ENCODE data around the gene GRM5. TPM values are rescaled to one million over a fixed set of nuclear protein-coding genes. Genes with fewer than 3 reads are reported as not detected.
"Not testable (repeated sequence)": the region's sequence is repeated elsewhere in the genome, so short reads cannot be mapped to it uniquely, and the experiment has no call there.

The GRM5 gene
- under 0.01 TPM in 1 of 2 replicates, not detected in the other for total RNA-seq

- DNase-seq (ENCODE audit: low read depth in 2 of 2) = peak in 1 of 2 donors; percentile 3
Measured at GRCh38 chr11:89065651-89066201, at the start of gene GRM5. Gene GRM5 (minus strand): TSS chr11:89065982. CDS start chr11:89047872, 18,110 bp downstream.

GRCh38 chr11:89097956-89098355, 32.2 kb upstream of the GRM5 start:
- DNase-seq (ENCODE audit: low read depth in 2 of 2) = peak; percentile 40 to 55

DNA sequence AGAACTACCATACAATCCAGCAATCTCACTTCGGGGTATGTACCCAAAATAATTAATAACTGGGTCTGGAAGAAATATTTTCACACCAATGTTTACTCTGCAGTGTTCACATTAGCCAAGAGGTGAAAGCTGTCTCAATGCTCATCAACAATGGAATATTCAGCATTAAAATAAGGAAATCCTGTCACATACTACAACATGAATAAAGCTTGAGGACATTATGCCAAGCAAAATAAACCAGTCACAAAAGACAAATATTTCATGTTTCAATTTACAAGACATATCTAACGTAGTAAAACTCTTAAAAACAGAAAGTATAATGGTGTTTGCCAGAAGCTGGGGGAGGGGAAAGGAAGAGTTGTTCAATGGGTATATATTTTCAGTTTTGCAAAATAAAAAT, 28.0 kb upstream of the GRM5 start:
- DNase-seq (ENCODE audit: low read depth in 2 of 2) = peak in 1 of 2 donors; percentile 74

GRCh38 chr11:89084951-89085350, 19.2 kb upstream of the GRM5 start:
- not testable (repeated sequence) for DNase-seq (ENCODE audit: low read depth in 2 of 2)

DNA sequence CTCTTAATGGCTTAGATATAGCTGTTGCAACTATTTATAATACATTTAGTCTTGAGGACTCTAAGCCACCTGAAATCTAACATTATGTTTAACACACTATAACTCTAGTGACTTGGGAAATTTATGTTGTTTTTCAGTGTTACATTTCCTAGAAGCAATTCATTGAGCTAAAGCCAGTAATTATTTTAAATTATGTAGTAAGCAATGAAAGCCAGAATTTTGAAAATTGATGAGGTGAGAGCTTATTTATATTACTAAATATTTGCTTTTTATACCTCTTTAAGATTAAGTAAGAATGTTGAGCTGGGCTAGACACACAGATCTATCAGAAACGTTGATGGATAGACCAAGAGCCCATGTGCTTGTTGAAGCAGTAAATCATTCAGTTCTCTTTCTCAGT, 5.1 kb upstream of the GRM5 start:
- not testable (repeated sequence) for DNase-seq (ENCODE audit: low read depth in 2 of 2)

DNA sequence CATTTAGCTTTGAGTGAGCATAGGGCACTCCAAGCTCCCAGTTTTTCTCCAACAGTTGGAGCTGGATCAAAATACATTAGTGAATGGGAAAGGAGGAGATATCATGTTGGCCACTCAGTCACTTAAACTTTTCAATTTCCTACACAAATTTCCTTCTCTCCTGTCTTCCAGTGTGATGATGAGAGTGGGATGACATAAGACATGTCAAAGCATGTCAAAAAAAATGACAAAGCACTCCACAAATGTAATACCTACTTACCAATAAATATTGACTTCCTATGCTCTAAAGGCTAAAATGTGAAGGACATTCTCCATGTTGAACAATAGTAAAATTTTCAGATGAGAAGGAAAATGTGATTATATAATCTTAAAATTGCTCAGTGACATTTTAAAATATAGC, 1.5 kb upstream of the GRM5 start:
- DNase-seq (ENCODE audit: low read depth in 2 of 2) = no peak

DNA sequence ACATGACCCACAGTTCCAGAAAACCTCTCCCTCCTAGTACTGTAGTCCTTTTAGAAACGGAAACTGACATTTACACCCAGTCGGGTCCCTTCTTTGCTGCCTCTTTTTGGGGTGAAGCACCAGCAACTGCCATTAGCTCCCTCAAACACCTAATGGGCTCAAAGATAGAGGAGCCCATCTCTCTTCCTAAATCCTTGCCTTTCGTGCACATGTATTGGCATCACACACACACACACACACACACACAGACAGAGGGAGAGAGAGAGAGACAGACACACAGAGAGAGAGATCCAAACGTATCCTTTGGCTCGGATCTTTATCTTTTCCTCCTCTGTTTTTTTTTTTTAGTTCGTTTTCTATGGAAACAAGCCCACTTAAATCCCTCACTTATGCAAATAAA, 716 bp downstream of the GRM5 start:
- DNase-seq (ENCODE audit: low read depth in 2 of 2) = no peak

GRCh38 chr11:89063481-89063951, 2.3 kb downstream of the GRM5 start:
- DNase-seq (ENCODE audit: low read depth in 2 of 2) = not testable (repeated sequence)

GRCh38 chr11:89062771-89063298, 2.9 kb downstream of the GRM5 start:
- not testable (repeated sequence) for DNase-seq (ENCODE audit: low read depth in 2 of 2)

DNA sequence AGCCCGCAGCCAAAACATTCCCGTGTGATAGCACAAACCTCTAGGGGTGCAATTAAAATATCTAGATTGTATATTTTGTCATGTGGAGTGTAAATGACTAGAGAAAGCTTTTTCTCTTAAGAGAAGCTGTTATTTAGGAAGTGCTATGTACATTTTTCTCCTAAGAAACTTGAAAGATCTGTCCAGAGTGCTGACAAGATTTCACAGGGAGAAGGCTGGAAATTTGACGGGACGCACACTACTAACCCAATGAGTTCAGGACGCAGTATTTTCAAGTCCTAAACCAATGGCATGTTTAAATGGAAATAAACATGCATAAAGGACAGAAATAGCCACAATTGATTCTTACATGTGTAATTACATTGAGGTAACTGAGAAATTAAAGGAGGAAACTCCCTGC, 3.9 kb downstream of the GRM5 start:
- DNase-seq (ENCODE audit: low read depth in 2 of 2) = peak in 1 of 2 donors; percentile 23

- not testable (repeated sequence) for DNase-seq (ENCODE audit: low read depth in 2 of 2)
Measured at GRCh38 chr11:89057406-89057805, 8.4 kb downstream of the GRM5 start.

DNA sequence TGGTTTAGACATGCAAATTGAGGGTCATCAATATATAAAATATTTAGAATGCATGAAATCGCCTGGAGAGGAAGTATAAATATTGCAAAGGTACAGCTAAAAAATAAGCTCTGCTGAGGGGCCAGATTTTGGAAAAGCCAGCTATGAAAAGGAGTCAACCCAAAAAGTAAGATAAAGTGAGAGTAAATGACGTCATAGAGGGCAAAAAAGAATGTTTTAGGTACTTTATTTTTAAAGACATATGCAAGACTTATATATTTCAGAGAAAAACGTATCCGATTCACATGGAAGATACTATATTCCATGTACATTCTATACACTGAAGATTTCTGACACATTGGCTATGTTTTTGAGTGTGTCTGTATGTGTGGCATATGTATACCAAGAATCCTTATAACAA, 13.6 kb downstream of the GRM5 start:
- no peak for DNase-seq (ENCODE audit: low read depth in 2 of 2)

- not testable (repeated sequence) for DNase-seq (ENCODE audit: low read depth in 2 of 2)
Measured at GRCh38 chr11:89047159-89047558, 18.6 kb downstream of the GRM5 start.

DNA sequence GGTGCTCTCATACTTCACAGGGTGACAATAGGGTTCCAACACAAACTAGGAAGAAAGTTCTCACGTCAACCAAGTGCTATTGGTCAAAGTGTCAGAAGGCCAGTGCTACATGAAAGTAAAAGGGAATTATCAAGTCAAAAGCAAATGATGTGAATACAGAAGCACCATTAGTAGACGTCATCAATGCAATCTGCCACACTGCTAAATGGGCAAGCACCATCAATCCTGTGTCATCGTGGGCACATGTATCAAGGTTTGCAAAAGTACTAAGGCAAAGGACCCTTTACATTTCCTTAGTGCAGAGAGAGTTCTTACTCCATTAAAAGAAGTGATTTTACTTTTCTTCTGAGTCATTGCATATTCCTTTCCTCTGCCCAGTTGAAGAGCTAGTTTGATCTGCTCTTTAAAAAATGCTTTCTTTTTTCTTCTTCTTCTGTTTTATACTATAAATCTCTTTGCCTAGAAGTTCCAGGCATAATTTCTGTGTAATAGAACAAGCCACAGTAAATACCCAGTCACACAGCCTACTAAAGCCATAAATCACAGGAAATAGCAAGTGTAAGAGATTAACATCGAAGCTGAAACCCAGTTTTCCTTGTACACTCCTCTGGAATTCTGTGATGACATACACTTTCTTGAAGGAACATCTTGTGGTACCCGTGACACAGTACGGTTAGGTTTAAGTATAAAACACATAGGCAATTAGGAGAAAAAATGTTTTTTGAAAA, 21.8 kb downstream of the GRM5 start:
- DNase-seq (ENCODE audit: low read depth in 2 of 2) = not testable (repeated sequence)

- not testable (repeated sequence) for DNase-seq (ENCODE audit: low read depth in 2 of 2)
Measured at GRCh38 chr11:89029671-89030070, 36.1 kb downstream of the GRM5 start.

GRCh38 chr11:89021339-89021738, 44.4 kb downstream of the GRM5 start:
- DNase-seq (ENCODE audit: low read depth in 2 of 2) = no peak

DNA sequence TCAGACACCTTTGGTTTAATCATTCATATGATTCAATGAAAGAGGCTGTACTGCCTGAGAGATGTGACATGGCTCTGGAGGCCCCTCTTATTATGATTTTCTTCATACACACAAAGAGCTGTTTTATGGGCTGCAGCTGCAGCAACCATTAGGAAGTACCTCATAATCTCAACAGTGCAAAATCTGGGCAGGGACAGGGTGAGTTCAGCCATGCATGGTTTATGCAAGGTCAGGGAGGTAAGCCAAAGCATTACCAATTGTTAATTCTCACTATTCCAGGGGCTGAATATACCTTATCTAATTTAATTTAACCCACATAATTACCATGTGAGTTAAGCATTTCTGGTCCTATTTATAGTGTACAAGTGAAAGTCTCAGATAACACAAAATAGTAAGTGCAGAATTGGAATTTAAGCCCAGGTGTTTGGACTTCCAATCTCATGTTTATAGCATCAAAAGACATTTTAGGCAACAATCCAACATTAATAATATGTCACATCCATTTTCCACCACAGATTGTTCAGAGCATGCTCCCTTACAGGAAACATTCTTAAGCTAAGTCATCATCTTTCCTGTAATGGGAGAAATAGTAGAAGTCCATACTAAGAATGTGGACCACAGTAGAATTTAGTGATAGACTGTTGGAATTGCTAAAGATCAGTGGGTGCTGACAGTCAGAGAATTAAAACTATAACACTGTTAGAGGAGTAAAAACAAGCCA, 45.8 kb downstream of the GRM5 start:
- DNase-seq (ENCODE audit: low read depth in 2 of 2) = peak; percentile 47 to 71

DNA sequence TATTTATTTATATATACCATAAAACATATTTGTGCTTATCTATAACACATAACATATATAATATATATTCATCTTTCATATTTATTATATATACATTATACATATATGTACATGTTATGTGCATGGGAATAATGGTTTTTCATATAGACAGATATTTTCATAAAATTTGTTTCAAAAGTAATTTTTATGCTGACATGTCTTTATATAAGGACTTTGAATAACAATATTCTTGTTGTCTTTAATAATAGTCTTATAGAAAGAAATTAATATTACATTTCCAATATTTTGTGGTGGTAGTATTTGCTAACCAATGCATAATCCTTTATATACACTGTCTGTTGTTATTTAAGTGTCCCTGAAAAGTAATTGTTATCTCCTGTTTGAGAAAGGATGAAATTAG, 49.6 kb downstream of the GRM5 start:
- no peak for DNase-seq (ENCODE audit: low read depth in 2 of 2)

- DNase-seq (ENCODE audit: low read depth in 2 of 2) = no peak
Measured at GRCh38 chr11:89015614-89016013, 50.2 kb downstream of the GRM5 start.

- DNase-seq (ENCODE audit: low read depth in 2 of 2) = not testable (repeated sequence)
Measured at GRCh38 chr11:89000852-89001251, 64.9 kb downstream of the GRM5 start.

DNA sequence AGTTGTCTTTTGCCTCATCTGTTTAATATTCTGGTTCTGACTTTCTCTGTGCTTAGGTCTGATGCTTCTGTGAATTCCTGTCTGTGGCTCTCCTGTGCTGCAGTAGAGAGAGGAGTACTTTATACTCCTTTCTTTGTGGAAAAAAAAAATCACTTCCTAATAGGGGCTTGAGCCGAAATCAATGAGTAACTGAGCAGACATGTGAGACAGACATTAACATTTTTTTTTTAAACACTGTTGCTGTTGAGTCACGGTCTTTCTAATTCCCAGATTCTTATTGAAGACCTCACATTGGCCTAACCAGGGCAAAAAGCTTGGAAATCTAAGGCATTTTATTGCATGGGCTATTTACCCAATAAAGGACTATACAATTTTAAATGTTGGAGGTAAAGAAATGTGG, 86.1 kb downstream of the GRM5 start:
- DNase-seq (ENCODE audit: low read depth in 2 of 2) = no peak

- DNase-seq (ENCODE audit: low read depth in 2 of 2) = not testable (repeated sequence)
Measured at GRCh38 chr11:88978992-88979391, 86.8 kb downstream of the GRM5 start.
